GM21526 (cell line): ENCODE results near the gene SHH.
"Not testable (repeated sequence)": the region's sequence is repeated elsewhere in the genome, so short reads cannot be mapped to it uniquely, and the experiment has no call there.

Experiments
- ATAC-seq: cut with Tn5 transposase; IDR thresholded peaks from one replicate; pipeline ENCODE4 v1.9.1; 2021; ENCODE audit warnings: moderate library complexity; ENCODE audit not compliant: unreplicated experiment, low FRiP score

The SHH gene

GRCh38 chr7:155843426-155844018 is 31.3 kb upstream of the SHH start:
- ATAC-seq = no peak

GRCh38 chr7:155842496-155843265 is 30.4 kb upstream of the SHH start:
- ATAC-seq = no peak

- ATAC-seq = no peak
Measured at GRCh38 chr7:155840909-155841308, 28.6 kb upstream of the SHH start.

GRCh38 chr7:155840262-155840885 is 28.1 kb upstream of the SHH start:
- no peak for ATAC-seq

- ATAC-seq = no peak
Measured at GRCh38 chr7:155839461-155839860, 27.2 kb upstream of the SHH start.

- ATAC-seq = not testable (repeated sequence)
Measured at GRCh38 chr7:155838312-155838711, 26.0 kb upstream of the SHH start.

GRCh38 chr7:155837126-155837479 is 24.8 kb upstream of the SHH start:
- ATAC-seq = no peak

- no peak for ATAC-seq
Measured at GRCh38 chr7:155836216-155837125, 24.2 kb upstream of the SHH start.

GRCh38 chr7:155835446-155836215 is 23.4 kb upstream of the SHH start:
- no peak for ATAC-seq

- no peak for ATAC-seq
Measured at GRCh38 chr7:155834486-155835048, 22.3 kb upstream of the SHH start.

GRCh38 chr7:155833651-155834050 is 21.4 kb upstream of the SHH start:
- no peak for ATAC-seq

- ATAC-seq = no peak
Measured at GRCh38 chr7:155832581-155832981, 20.3 kb upstream of the SHH start.

GRCh38 chr7:155831807-155832524 is 19.7 kb upstream of the SHH start:
- no peak for ATAC-seq

GRCh38 chr7:155830961-155831806 is 18.9 kb upstream of the SHH start:
- ATAC-seq = no peak

GRCh38 chr7:155829796-155830470 is 17.7 kb upstream of the SHH start:
- ATAC-seq = no peak

- ATAC-seq = no peak
Measured at GRCh38 chr7:155825336-155825735, 13.1 kb upstream of the SHH start.

GRCh38 chr7:155824227-155824886 is 12.1 kb upstream of the SHH start:
- no peak for ATAC-seq
